Erythroblast (primary cell): Measurements from ENCODE around the gene DCST2.

ENCODE experiments used
- DNase-seq, 2 experiments: peaks; one replicate each; lab custom pipeline; 2025; lab: John Stamatoyannopoulos, UW
- GATA1 ChIP-seq: IDR thresholded peaks from 2 replicates; pipeline ENCODE4 v1.6.1; 2011; ENCODE audit warnings: low read depth, mild to moderate bottlenecking, control low read depth, low read length, moderate library complexity
- POLR2A ChIP-seq: IDR thresholded peaks from 2 replicates; pipeline ENCODE4 v1.6.1; 2011; ENCODE audit warnings: mild to moderate bottlenecking, low read length

The DCST2 gene

GRCh38 chr1:155033524-155033923 lies at the start of gene DCST2, which contains the start of gene DCST1:
Gene DCST2, minus strand, starts transcription at chr1:155033781. Its CDS starts 80 bp downstream, at chr1:155033701.
Gene DCST1, plus strand, starts transcription at chr1:155033824. Its CDS starts 213 bp downstream, at chr1:155034037.
- no peak for TF ChIP-seq POLR2A
- TF ChIP-seq GATA1, result no peak
- DNase-seq, result no peak

GRCh38 chr1:155083052-155083541 lies 49.5 kb upstream of the DCST2 start:
- TF ChIP-seq GATA1, result no peak
- TF ChIP-seq POLR2A, result no peak
- DNase-seq, result no peak

- no peak for DNase-seq
- TF ChIP-seq GATA1 (no peak), POLR2A (no peak)
These were observed 48.9 kb upstream of the DCST2 start for GRCh38 chr1:155082301-155083051.

- TF ChIP-seq POLR2A (no peak), GATA1 (no peak)
- no peak for DNase-seq
These were observed 48.1 kb upstream of the DCST2 start for GRCh38 chr1:155081472-155082300.

- no peak for DNase-seq
- TF ChIP-seq GATA1 (no peak), POLR2A (no peak)
These were observed 47.0 kb upstream of the DCST2 start for GRCh38 chr1:155080312-155081228.

- DNase-seq, result peak in 1 of 2 experiments; percentile 36
- no peak for TF ChIP-seq GATA1
- TF ChIP-seq POLR2A, result no peak
These were observed 46.1 kb upstream of the DCST2 start for GRCh38 chr1:155079487-155080311.

GRCh38 chr1:155079210-155079486 lies 45.6 kb upstream of the DCST2 start:
- TF ChIP-seq POLR2A (no peak), GATA1 (no peak)
- no peak for DNase-seq

- DNase-seq, result peak; percentile 75 to 85
- no peak for TF ChIP-seq POLR2A
- TF ChIP-seq GATA1, result no peak
These were observed 45.1 kb upstream of the DCST2 start, which contains the start of gene EFNA3 for GRCh38 chr1:155078469-155079209. Gene EFNA3, plus strand, starts transcription at chr1:155078837. Its CDS starts 105 bp downstream, at chr1:155078942.

- no peak for DNase-seq
- TF ChIP-seq POLR2A (no peak), GATA1 (no peak)
These were observed 44.3 kb upstream of the DCST2 start for GRCh38 chr1:155077758-155078445.

GRCh38 chr1:155077346-155077745 lies 43.8 kb upstream of the DCST2 start:
- TF ChIP-seq POLR2A (no peak), GATA1 (no peak)
- peak in 1 of 2 experiments; percentile 35 for DNase-seq

GRCh38 chr1:155076371-155076770 lies 42.8 kb upstream of the DCST2 start:
- no peak for TF ChIP-seq POLR2A
- TF ChIP-seq GATA1, result no peak
- no peak for DNase-seq

- TF ChIP-seq POLR2A (no peak), GATA1 (no peak)
- no peak for DNase-seq
These were observed 42.0 kb upstream of the DCST2 start for GRCh38 chr1:155075535-155075934.
